Stimulated activated naive CD4-positive, alpha-beta T cell treated with Interleukin-2 at 50 U/mL for 16 hours (primary cell): ENCODE results near the gene CTNNA1.
A peak's percentile ranks its signal among the peaks of the same experiment; 100 is the strongest.
"Not testable (repeated sequence)": the region's sequence is repeated elsewhere in the genome, so short reads cannot be mapped to it uniquely, and the experiment has no call there.

Experiments used
- DNase-seq: peaks from one replicate; lab custom pipeline; 2025; lab: John Stamatoyannopoulos, UW

The CTNNA1 gene, protein sequence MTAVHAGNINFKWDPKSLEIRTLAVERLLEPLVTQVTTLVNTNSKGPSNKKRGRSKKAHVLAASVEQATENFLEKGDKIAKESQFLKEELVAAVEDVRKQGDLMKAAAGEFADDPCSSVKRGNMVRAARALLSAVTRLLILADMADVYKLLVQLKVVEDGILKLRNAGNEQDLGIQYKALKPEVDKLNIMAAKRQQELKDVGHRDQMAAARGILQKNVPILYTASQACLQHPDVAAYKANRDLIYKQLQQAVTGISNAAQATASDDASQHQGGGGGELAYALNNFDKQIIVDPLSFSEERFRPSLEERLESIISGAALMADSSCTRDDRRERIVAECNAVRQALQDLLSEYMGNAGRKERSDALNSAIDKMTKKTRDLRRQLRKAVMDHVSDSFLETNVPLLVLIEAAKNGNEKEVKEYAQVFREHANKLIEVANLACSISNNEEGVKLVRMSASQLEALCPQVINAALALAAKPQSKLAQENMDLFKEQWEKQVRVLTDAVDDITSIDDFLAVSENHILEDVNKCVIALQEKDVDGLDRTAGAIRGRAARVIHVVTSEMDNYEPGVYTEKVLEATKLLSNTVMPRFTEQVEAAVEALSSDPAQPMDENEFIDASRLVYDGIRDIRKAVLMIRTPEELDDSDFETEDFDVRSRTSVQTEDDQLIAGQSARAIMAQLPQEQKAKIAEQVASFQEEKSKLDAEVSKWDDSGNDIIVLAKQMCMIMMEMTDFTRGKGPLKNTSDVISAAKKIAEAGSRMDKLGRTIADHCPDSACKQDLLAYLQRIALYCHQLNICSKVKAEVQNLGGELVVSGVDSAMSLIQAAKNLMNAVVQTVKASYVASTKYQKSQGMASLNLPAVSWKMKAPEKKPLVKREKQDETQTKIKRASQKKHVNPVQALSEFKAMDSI

GRCh38 chr5:138752951-138753793 lies at the start of gene CTNNA1:
TSS of gene CTNNA1 (plus strand) at chr5:138753425. CDS start at chr5:138781925, 28,500 bp downstream.
- DNase-seq = peak; percentile 44

DNA sequence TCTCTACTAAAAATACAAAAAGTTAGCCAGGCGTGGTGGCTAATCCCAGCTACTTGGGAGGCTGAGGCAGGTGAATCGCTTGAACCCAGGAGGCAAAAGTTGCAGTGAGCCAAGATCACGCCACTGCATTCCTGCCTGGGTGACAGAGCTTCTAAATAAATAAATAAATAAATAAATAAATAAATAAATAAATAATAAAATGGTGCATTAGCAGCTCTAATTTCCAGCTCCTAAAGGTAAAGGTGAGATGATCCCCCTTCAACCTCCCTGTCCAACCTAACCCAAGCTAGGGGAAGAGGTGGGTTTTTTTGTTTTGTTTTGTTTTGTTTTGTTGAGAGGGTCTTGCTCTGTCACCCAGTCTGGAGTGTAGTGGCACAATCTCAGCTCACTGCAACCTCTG lies 49.4 kb upstream of the CTNNA1 start:
- DNase-seq = not testable (repeated sequence)

GRCh38 chr5:138705007-138705406 lies 48.2 kb upstream of the CTNNA1 start:
- DNase-seq = no peak

GRCh38 chr5:138705567-138705966 lies 47.7 kb upstream of the CTNNA1 start:
- no peak for DNase-seq

DNA sequence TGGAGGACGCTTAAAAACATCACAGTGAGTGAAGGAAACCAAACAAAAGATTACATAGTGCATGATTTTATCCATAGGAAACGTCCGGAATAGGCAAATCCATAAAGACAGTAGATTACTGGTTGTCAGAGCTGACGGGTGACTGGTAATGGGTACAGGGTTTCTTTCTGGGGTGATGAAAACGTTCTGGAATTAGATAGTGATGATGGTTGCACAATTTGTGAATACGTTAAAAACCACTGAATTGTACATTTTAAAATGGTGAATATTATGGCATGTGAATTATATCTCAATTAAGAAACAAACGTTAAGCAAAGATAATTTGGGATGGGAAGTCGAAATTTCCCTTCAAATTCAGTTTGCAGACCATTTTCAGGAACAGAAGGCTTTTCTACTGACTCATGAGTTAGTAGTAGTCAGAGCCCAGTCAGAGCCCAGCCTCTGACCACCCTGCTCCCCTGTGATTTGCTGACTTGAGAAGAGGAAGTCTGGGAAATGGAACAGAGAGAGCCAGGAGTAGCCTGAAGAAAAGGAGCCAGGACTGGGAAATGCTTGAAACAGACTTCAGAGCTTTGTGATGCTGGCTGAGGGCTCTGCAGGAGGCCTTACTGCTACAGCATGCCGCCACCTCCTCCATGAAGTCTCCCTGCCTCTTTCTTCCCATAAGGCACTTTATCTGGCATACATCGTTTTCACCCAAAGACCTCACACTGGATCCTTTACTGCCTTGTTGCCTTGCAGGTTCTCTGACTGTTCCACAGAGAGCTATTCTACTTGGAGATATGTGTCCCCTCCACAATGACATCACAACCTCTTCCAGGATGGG lies 46.4 kb upstream of the CTNNA1 start:
- DNase-seq = no peak

GRCh38 chr5:138708791-138709190 lies 44.4 kb upstream of the CTNNA1 start:
- DNase-seq = no peak

DNA sequence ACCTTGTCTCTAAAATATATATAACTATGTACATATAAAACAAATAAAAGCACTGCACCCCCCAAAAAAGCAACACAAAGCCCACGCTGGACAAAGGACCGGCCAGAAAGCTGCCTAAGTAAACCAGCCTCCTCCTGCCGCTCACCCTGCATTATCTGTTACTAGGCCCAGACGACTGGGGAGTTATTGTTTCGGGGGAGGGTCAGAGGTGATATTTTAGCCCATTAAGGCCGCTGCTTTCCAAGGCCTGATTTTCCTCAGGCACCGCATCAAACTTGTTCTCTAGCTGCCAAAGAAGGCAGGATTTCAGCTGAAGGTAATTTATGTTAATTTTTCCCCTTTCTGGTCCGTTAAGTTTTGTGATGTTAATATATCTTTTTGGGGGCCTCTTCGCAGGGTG lies 44.0 kb upstream of the CTNNA1 start:
- DNase-seq = no peak

- no peak for DNase-seq
These were observed 42.1 kb upstream of the CTNNA1 start for GRCh38 chr5:138711087-138711486.

DNA sequence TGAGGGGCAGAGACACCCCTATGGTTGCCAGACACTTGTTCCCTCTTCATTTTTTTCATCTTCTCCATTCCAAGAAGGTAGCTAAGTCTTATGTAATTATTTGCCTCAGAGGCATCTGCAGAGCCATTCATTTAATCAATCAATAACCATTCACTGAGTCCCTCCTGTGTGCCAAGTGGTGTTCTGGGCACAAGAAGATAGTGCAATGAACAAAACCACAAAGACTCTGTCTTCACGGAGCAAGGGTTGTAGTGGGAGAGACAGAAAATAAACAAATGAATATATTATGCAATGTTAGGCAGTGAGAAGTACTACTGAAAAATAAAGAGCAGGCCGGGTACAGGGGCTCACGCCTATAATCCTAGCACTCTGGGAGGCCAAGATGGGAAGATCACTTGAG lies 41.4 kb upstream of the CTNNA1 start:
- DNase-seq = no peak

- no peak for DNase-seq
These were observed 40.9 kb upstream of the CTNNA1 start for GRCh38 chr5:138712324-138712723.

GRCh38 chr5:138712791-138713190 lies 40.4 kb upstream of the CTNNA1 start:
- DNase-seq = no peak

DNA sequence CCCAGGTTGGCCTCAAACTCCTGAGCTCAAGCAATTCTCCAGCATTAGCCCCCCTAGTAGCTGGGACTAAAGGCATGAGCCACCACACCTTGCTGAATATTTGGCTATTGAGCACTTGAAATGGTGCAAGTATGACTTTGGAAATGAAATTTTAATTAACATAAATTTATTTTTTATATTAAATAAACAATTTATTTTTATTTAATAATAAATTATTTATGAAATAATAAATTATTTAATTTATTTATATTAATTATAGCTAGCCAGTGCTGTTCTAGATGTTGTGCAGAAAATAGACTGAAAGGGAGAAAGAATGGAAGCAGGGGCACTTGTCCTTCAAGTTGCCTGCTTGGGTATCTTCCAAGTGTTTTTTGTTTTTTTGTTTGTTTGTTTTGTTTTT lies 40.0 kb upstream of the CTNNA1 start:
- no peak for DNase-seq

DNA sequence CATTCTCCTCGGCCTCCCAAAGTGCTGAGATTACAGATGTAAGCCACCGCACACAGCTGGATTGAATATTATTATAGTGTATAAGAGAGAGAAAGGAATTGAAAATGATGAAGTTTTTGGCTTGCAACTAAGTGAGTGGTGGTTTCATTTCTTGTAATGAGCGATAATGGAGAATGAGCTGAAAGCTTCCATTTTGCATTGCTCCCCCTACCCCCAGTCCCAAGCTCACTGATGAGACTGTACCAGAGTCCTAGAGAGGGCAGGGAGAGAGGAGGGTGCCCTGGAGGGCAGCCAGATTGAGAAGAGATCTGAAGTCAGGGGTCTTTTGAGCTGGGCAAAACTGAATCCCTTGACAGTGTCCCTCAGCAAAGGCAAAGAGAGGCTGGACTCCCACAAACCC lies 38.5 kb upstream of the CTNNA1 start:
- DNase-seq = no peak

DNA sequence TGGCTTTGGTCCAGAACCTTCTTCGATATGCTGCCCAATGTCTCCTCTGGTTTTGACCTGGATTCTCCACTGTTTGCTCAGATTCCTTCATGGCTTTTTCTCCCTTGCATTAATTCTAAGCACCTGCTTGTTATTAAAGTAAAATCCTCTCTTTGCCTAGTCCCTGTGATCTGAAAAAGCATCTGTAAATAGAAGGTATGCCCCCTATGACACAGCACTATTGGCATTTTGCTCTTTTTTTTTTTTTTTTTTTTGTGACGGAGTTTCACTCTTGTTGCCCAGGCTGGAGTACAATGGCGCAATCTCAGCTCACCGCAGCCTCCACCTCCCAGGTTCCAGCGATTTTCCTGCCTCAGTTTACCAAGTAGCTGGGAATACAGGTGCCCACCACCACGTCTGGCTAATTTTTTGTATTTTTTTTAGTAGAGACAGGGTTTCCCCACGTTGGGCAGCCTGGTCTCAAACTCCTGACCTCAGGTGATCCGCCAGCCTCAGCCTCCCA lies 37.2 kb upstream of the CTNNA1 start:
- DNase-seq = not testable (repeated sequence)

DNA sequence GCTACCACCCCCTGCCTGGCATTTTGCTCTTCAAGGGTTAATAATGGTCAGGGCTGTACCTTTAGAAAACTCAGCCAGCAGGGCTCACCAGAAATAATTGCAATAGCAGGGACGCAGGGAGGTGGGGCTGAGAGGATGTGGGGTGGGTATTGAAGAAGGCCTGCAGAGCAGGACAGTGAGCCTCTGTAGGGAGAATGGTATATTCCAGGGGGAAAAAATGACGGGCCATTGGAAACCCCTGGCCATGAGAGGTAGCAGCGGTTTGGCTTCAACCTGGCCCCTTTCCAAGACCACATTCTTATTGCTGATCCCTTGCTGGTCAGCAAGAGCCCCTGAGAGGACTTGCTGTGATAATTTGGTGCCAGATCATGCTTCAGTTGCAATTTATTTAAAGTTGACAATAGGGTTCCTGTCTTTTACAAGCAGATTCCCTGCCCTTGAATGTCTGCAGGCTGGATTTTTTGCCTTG lies 36.7 kb upstream of the CTNNA1 start:
- DNase-seq = no peak

- no peak for DNase-seq
These were observed 35.8 kb upstream of the CTNNA1 start for GRCh38 chr5:138717399-138717798.

- DNase-seq = no peak
These were observed 33.4 kb upstream of the CTNNA1 start for GRCh38 chr5:138719811-138720210.

GRCh38 chr5:138720840-138721239 lies 32.4 kb upstream of the CTNNA1 start:
- no peak for DNase-seq

DNA sequence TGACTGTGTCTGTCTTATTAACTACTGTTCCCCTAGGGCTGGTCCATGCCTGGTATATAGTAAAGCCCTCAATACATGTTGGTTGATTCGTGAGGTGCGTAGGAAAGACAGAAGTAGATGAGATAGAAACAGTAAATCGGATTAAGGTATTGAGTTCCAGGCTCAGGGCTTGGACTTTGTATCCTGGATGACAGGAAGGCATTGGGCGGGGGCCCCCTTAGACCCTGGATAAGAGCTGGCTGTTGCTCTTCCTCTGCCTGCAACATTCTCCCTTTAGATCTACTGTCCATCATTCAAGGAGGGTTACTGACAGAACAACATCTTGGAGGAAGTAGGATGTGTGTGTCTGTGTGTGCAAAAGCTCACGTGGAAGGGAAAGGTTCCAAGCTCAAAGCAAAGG lies 31.2 kb upstream of the CTNNA1 start:
- DNase-seq = no peak

GRCh38 chr5:138722544-138723177 lies 30.6 kb upstream of the CTNNA1 start:
- no peak for DNase-seq
